ENCODE measurements around the gene MEF2D. TPM values are rescaled to one million over a fixed set of nuclear protein-coding genes. Genes with fewer than 3 reads are reported as not detected.

MEF2D gene
- total RNA-seq, result 3.8 and 4.7 TPM in 2 replicates

- no peak for DNase-seq (ENCODE audit: low read depth, low spot score)
These were observed at the start of gene MEF2D for GRCh38 chr1:156500543-156500792. TSS of gene MEF2D (minus strand) at chr1:156500775. CDS start at chr1:156483292, 17,483 bp downstream.

GRCh38 chr1:156550346-156550745 lies 49.8 kb upstream of the MEF2D start:
- DNase-seq (ENCODE audit: low read depth, low spot score), result no peak

- no peak for DNase-seq (ENCODE audit: low read depth, low spot score)
These were observed 49.3 kb upstream of the MEF2D start for GRCh38 chr1:156549831-156550230.

GRCh38 chr1:156549390-156549789 lies 48.8 kb upstream of the MEF2D start:
- DNase-seq (ENCODE audit: low read depth, low spot score), result no peak

- DNase-seq (ENCODE audit: low read depth, low spot score), result no peak
These were observed 47.4 kb upstream of the MEF2D start for GRCh38 chr1:156547982-156548381.

- DNase-seq (ENCODE audit: low read depth, low spot score), result no peak
These were observed 46.9 kb upstream of the MEF2D start for GRCh38 chr1:156547434-156547833.

GRCh38 chr1:156546267-156546666 lies 45.7 kb upstream of the MEF2D start:
- DNase-seq (ENCODE audit: low read depth, low spot score), result no peak

GRCh38 chr1:156544592-156545102 lies 44.1 kb upstream of the MEF2D start:
- no peak for DNase-seq (ENCODE audit: low read depth, low spot score)

- DNase-seq (ENCODE audit: low read depth, low spot score), result no peak
These were observed 42.5 kb upstream of the MEF2D start for GRCh38 chr1:156543066-156543465.

GRCh38 chr1:156540955-156541354 lies 40.4 kb upstream of the MEF2D start:
- DNase-seq (ENCODE audit: low read depth, low spot score), result no peak

GRCh38 chr1:156539818-156540355 lies 39.3 kb upstream of the MEF2D start:
- no peak for DNase-seq (ENCODE audit: low read depth, low spot score)

- DNase-seq (ENCODE audit: low read depth, low spot score), result no peak
These were observed 38.3 kb upstream of the MEF2D start for GRCh38 chr1:156538711-156539440.

GRCh38 chr1:156537027-156537426 lies 36.5 kb upstream of the MEF2D start:
- no peak for DNase-seq (ENCODE audit: low read depth, low spot score)

GRCh38 chr1:156534424-156535060 lies 34.0 kb upstream of the MEF2D start:
- no peak for DNase-seq (ENCODE audit: low read depth, low spot score)

GRCh38 chr1:156533568-156534220 lies 33.1 kb upstream of the MEF2D start:
- DNase-seq (ENCODE audit: low read depth, low spot score), result no peak

GRCh38 chr1:156532374-156532773 lies 31.8 kb upstream of the MEF2D start:
- no peak for DNase-seq (ENCODE audit: low read depth, low spot score)

- DNase-seq (ENCODE audit: low read depth, low spot score), result no peak
These were observed 29.4 kb upstream of the MEF2D start for GRCh38 chr1:156530006-156530405.

- DNase-seq (ENCODE audit: low read depth, low spot score), result no peak
These were observed 28.4 kb upstream of the MEF2D start for GRCh38 chr1:156528875-156529425.

- DNase-seq (ENCODE audit: low read depth, low spot score), result no peak
These were observed 27.7 kb upstream of the MEF2D start for GRCh38 chr1:156528231-156528630.

- DNase-seq (ENCODE audit: low read depth, low spot score), result no peak
These were observed 27.0 kb upstream of the MEF2D start for GRCh38 chr1:156527584-156527983.

- DNase-seq (ENCODE audit: low read depth, low spot score), result no peak
These were observed 25.4 kb upstream of the MEF2D start for GRCh38 chr1:156525856-156526489.

- no peak for DNase-seq (ENCODE audit: low read depth, low spot score)
These were observed 24.5 kb upstream of the MEF2D start for GRCh38 chr1:156525071-156525501.
